Progenitor cell of endocrine pancreas (in vitro differentiated cells): Measurements from ENCODE around the gene KRTAP1-3. TPM values are rescaled to one million over a fixed set of nuclear protein-coding genes. Genes with fewer than 3 reads are reported as not detected.
"Not testable (repeated sequence)": the region's sequence is repeated elsewhere in the genome, so short reads cannot be mapped to it uniquely, and the experiment has no call there.

Source experiments
- DNase-seq: peaks from one replicate; pipeline ENCODE4 v3.0.0; 2021; ENCODE audit warnings: low spot score; ENCODE audit not compliant: unreplicated experiment
- H3K27ac Mint-ChIP-seq: 2 replicates; pipeline ENCODE4 v1.8.0; 2021; ENCODE audit warnings: mild to moderate bottlenecking, moderate library complexity, mixed read lengths
- H3K27me3 Mint-ChIP-seq: 2 replicates; pipeline ENCODE4 v1.8.0; 2021; ENCODE audit warnings: mixed read lengths
- H3K36me3 Mint-ChIP-seq: 2 replicates; pipeline ENCODE4 v1.8.0; 2022; ENCODE audit warnings: mixed read lengths; ENCODE audit not compliant: insufficient read depth
- H3K4me1 Mint-ChIP-seq: 2 replicates; pipeline ENCODE4 v1.8.0; 2021; ENCODE audit warnings: low read depth, mixed read lengths
- H3K4me3 Mint-ChIP-seq: 2 replicates; pipeline ENCODE4 v1.8.0; 2021; ENCODE audit warnings: low read depth, mild to moderate bottlenecking, moderate library complexity, mixed read lengths
- H3K9me3 Mint-ChIP-seq: 2 replicates; pipeline ENCODE4 v1.8.0; 2021; ENCODE audit warnings: low read depth, mixed read lengths
- CTCF ChIP-seq: fragments of 200-600 bp; sonication (generic); IDR thresholded peaks from one replicate; pipeline ENCODE4 v1.5.0; 2021; ENCODE audit warnings: antibody characterized with exemption, mild to moderate bottlenecking; ENCODE audit not compliant: unreplicated experiment
- total RNA-seq: library from RNA; stranded (reverse); gene quantifications from 2 replicates; pipeline ENCODE4 v1.2.1, GENCODE V29; 2021

KRTAP1-3 gene
- total RNA-seq, 1 donor from 2014 or later = not detected

GRCh38 chr17:41071606-41072360, 37.1 kb upstream of the KRTAP1-3 start:
- Mint-ChIP-seq H3K4me3 (no peak overlapping the region), H3K9me3 (no peaks in the 10 kb centered on the region), H3K27me3 (peaks cover 9% of the 10 kb centered on the region), H3K4me1 (no peaks in the 10 kb centered on the region), H3K36me3 (no peaks in the 10 kb centered on the region), H3K27ac (peak overlapping the region; percentile 7)
- DNase-seq = no peak
- no peak for TF ChIP-seq CTCF

GRCh38 chr17:41069031-41069430, 34.4 kb upstream of the KRTAP1-3 start:
- no peak for TF ChIP-seq CTCF
- no peak overlapping the region for H3K27ac Mint-ChIP-seq
- no peak for DNase-seq

GRCh38 chr17:41067281-41067680, 32.6 kb upstream of the KRTAP1-3 start:
- H3K4me1 Mint-ChIP-seq = peaks cover 2% of the 10 kb centered on the region
- no peak for DNase-seq
- TF ChIP-seq CTCF = no peak
- no peaks in the 10 kb centered on the region for H3K36me3 Mint-ChIP-seq
- no peak overlapping the region for H3K27ac Mint-ChIP-seq
- H3K4me3 Mint-ChIP-seq = no peak overlapping the region
- no peaks in the 10 kb centered on the region for H3K27me3 Mint-ChIP-seq
- H3K9me3 Mint-ChIP-seq = no peaks in the 10 kb centered on the region

More at GRCh38 chr17:41069031-41069430, 34.4 kb upstream of the KRTAP1-3 start:
- H3K36me3 Mint-ChIP-seq = no peaks in the 10 kb centered on the region
- no peaks in the 10 kb centered on the region for H3K27me3 Mint-ChIP-seq
- no peaks in the 10 kb centered on the region for H3K9me3 Mint-ChIP-seq
- H3K4me3 Mint-ChIP-seq = no peak overlapping the region
- H3K4me1 Mint-ChIP-seq = peaks cover 2% of the 10 kb centered on the region

GRCh38 chr17:41065829-41066624, 31.4 kb upstream of the KRTAP1-3 start, which contains the start of gene KRTAP2-4:
KRTAP2-4 (minus strand) TSS chr17:41065879; CDS start chr17:41065845, 34 bp downstream.
- Mint-ChIP-seq H3K36me3 (no peaks in the 10 kb centered on the region), H3K4me1 (peaks cover 2% of the 10 kb centered on the region), H3K9me3 (no peaks in the 10 kb centered on the region), H3K27me3 (no peaks in the 10 kb centered on the region), H3K27ac (no peak within 1 kb of the TSS), H3K4me3 (no peak within 1 kb of the TSS)
- no peak for DNase-seq
- TF ChIP-seq CTCF = no peak

- not testable (repeated sequence) for H3K9me3 Mint-ChIP-seq, H3K27me3 Mint-ChIP-seq, H3K4me1 Mint-ChIP-seq, DNase-seq, H3K4me3 Mint-ChIP-seq, H3K36me3 Mint-ChIP-seq, H3K27ac Mint-ChIP-seq
Measured at GRCh38 chr17:41065016-41065689, 30.5 kb upstream of the KRTAP1-3 start.
